ENCODE results near the gene CAPN12.

DNA sequence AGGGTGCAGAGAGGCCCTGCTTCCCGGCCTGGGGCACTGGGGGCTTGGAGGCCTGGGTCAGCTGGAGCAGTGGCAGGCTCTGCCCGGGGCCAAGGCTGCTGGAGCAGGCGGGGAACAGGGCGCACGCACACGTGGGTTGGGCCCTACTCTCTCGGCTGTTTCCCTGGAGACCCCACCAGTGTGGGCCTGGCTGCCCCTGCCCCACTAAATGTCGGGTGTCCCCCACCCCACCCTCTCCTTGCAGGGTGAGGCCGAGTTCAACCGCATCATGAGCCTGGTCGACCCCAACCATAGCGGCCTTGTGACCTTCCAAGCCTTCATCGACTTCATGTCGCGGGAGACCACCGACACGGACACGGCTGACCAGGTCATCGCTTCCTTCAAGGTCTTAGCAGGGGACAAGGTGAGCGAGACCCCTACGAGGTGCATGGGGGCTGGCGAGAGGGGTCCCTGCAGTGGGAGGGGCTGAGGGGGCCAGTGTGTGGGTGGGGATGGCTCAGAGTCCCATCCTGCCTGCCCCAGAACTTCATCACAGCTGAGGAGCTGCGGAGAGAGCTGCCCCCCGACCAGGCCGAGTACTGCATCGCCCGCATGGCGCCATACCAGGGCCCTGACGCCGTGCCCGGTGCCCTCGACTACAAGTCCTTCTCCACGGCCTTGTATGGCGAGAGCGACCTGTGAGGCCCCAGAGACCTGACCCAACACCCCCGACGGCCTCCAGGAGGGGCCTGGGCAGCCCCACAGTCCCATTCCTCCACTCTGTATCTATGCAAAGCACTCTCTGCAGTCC is 15.3 kb downstream of the CAPN12 start:
- TF ChIP-seq, protein P1, sequence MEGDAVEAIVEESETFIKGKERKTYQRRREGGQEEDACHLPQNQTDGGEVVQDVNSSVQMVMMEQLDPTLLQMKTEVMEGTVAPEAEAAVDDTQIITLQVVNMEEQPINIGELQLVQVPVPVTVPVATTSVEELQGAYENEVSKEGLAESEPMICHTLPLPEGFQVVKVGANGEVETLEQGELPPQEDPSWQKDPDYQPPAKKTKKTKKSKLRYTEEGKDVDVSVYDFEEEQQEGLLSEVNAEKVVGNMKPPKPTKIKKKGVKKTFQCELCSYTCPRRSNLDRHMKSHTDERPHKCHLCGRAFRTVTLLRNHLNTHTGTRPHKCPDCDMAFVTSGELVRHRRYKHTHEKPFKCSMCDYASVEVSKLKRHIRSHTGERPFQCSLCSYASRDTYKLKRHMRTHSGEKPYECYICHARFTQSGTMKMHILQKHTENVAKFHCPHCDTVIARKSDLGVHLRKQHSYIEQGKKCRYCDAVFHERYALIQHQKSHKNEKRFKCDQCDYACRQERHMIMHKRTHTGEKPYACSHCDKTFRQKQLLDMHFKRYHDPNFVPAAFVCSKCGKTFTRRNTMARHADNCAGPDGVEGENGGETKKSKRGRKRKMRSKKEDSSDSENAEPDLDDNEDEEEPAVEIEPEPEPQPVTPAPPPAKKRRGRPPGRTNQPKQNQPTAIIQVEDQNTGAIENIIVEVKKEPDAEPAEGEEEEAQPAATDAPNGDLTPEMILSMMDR (IDR thresholded peaks at IDR 0.05): no peak
- TF ChIP-seq POLR2A (IDR thresholded peaks at IDR 0.05): no peak
